Kidney epithelial cell (primary cell): ENCODE data around the gene MCAT. TPM values are rescaled to one million over a fixed set of nuclear protein-coding genes. Genes with fewer than 3 reads are reported as not detected.
A peak's percentile ranks its signal among the peaks of the same experiment; 100 is the strongest.

Experiments used
- DNase-seq: peaks from one replicate; pipeline ENCODE4 v3.0.0-alpha.2; 2010; ENCODE audit warnings: low read depth
- H3K27me3 ChIP-seq: 2 replicates; pipeline ENCODE4 v1.6.0; 2011; ENCODE audit warnings: low read length; ENCODE audit not compliant: control insufficient read depth, insufficient read depth
- H3K36me3 ChIP-seq: 2 replicates; pipeline ENCODE4 v1.5.1; 2011; ENCODE audit warnings: low read length; ENCODE audit not compliant: control insufficient read depth, insufficient read depth
- H3K4me3 ChIP-seq: 2 replicates; pipeline ENCODE4 v1.5.1; 2011; ENCODE audit warnings: low read depth, mild to moderate bottlenecking, control low read depth, low read length
- total RNA-seq: library from RNA; depleted of rRNA; stranded (reverse); fragments of >200 nt; gene quantifications from 2 replicates; pipeline ENCODE4 v1.2.3, GENCODE V29; 2015
- TF ChIP-seq, protein P1 (sequence below): IDR thresholded peaks from 2 replicates; pipeline ENCODE4 v1.5.1; 2011; ENCODE audit warnings: mild to moderate bottlenecking, moderate library complexity, low read length, control low read depth, inconsistent platforms; ENCODE audit not compliant: insufficient read depth, poor library complexity, severe bottlenecking

The MCAT gene
- total RNA-seq, 1 donor from 2014 or later: 32.8 TPM

DNA sequence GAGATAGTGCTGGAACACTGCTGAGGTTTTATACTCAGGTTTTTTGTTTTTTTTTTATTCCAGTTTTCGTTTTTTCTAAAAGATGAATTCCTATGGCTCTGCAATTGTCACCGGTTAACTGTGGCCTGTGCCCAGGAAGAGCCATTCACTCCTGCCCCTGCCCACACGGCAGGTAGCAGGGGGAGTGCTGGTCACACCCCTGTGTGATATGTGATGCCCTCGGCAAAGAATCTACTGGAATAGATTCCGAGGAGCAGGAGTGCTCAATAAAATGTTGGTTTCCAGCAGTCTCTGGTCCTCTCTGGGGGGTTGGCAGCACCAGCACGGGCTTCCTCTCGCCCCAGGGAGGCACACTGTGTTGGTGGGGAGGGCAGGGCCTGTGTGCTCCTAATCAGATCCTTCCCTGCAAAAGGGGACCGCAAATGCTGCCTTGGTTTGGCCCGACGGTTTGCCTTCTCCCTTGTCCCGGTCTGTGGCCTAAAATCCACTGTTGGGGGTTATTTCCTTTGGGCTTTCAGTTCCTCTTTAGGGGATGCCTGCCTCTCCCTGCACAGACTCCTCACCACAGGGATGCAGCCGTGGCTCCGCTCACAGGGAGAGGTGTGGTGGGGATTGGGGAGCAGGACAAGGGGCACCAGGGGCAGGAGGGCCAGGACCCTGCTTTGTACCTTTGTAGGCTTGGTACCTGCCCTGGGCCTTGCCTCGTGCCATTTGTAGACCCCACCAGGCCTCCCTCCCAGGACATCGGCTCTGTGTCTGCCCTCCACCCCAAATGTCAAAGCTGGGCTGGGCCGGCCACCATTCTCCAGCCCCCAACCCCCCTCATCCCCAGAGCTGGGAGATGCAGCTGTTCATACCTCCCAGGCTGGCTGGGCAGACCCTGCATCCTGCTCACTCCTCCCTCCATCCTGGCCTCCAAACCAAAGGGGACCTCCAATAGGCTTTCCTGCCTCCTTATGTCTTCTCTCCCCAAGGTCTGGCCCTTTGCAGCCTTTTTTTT, 13.5 kb downstream of the MCAT start:
- Histone ChIP-seq H3K36me3 (no peaks in the 10 kb centered on the region), H3K4me3 (no peak overlapping the region), H3K27me3 (no peaks in the 10 kb centered on the region)
- TF ChIP-seq, protein P1, sequence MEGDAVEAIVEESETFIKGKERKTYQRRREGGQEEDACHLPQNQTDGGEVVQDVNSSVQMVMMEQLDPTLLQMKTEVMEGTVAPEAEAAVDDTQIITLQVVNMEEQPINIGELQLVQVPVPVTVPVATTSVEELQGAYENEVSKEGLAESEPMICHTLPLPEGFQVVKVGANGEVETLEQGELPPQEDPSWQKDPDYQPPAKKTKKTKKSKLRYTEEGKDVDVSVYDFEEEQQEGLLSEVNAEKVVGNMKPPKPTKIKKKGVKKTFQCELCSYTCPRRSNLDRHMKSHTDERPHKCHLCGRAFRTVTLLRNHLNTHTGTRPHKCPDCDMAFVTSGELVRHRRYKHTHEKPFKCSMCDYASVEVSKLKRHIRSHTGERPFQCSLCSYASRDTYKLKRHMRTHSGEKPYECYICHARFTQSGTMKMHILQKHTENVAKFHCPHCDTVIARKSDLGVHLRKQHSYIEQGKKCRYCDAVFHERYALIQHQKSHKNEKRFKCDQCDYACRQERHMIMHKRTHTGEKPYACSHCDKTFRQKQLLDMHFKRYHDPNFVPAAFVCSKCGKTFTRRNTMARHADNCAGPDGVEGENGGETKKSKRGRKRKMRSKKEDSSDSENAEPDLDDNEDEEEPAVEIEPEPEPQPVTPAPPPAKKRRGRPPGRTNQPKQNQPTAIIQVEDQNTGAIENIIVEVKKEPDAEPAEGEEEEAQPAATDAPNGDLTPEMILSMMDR: no peak
- no peak for DNase-seq

DNA sequence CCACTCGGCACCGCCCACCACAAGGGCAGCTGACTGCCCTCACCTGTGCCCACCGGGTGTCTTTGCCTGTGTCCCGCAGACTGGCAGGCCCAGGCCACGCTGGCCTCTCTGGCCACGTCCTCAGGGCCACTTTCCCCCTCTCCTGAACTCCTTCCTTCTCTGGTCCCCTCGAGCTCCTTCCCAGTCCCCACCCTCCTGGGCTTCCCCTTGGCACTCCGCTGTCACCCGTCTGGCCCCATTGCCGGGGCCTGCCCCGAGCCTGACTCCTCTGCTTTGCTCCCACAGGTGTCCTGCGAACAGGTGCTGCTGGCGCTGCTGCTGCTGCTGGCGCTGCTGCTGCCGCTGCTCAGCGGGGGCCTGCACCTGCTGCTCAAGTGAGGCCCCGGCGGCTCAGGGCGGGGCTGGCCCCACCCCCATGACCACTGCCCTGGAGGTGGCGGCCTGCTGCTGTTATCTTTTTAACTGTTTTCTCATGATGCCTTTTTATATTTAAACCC, 14.2 kb downstream of the MCAT start:
- H3K36me3 ChIP-seq: no peaks in the 10 kb centered on the region
- TF ChIP-seq, protein P1: no peak
- DNase-seq: no peak
- no peak overlapping the region for H3K4me3 ChIP-seq
- H3K27me3 ChIP-seq: no peaks in the 10 kb centered on the region

DNA sequence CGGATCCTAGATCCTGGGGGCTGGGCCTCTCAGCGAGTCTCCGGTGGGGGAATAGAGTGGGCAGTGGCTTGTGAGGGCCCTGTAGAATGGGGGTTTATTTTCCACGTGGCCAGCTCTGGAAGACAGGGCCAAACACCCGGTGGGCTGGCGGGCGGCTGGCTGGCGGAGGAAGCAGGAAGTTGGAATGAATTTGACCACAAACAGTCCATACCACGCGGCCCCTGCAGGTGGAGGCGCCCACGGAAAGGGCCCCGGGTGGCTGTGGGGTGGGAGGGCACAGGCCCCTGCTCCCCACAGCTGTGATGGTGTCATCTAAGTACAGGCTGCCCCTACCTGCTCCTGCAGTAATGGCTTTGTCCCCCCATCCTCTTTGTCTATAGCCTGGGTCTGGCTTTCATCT, 15.1 kb downstream of the MCAT start:
- Histone ChIP-seq H3K4me3 (no peak overlapping the region), H3K36me3 (no peaks in the 10 kb centered on the region)

DNA sequence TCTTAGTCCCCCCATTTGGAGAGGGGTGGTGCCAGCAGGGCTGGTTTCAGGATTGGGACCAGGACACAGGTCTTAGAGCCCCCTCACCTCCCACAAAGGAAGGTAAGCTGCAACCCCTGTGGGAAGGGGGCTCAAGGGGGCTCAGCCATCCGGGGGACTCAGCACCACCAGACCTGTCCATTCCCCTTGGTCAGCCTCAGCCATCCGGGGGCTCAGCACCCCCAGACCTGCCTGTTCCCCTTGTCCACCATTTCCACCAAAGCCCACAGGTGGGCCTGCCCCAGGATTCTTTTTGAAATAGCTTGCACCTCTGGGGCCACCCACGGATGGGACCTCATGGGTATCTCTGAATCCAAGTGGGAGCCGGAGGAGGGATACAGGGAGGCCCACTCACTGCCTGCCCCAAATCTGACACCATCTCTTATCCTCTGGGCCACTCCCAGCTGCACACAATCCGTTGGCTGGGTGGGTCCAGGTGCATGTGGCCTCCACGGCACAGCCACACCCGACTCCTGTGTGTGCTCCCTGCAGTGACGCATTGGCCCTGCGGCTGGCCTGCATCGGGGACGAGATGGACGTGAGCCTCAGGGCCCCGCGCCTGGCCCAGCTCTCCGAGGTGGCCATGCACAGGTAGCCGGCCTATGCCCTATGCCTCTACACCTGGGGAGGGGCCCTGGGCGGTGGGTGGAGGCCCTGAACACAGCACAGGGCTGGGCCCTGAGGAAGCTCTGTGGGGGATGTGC, 15.9 kb downstream of the MCAT start:
- TF ChIP-seq, protein P1: no peak
- Histone ChIP-seq H3K27me3 (no peaks in the 10 kb centered on the region), H3K4me3 (no peak overlapping the region), H3K36me3 (no peaks in the 10 kb centered on the region)
- no peak for DNase-seq

More for the DNA sequence above, 15.1 kb downstream of the MCAT start:
- DNase-seq: no peak
- TF ChIP-seq, protein P1: no peak
- no peaks in the 10 kb centered on the region for H3K27me3 ChIP-seq

DNA sequence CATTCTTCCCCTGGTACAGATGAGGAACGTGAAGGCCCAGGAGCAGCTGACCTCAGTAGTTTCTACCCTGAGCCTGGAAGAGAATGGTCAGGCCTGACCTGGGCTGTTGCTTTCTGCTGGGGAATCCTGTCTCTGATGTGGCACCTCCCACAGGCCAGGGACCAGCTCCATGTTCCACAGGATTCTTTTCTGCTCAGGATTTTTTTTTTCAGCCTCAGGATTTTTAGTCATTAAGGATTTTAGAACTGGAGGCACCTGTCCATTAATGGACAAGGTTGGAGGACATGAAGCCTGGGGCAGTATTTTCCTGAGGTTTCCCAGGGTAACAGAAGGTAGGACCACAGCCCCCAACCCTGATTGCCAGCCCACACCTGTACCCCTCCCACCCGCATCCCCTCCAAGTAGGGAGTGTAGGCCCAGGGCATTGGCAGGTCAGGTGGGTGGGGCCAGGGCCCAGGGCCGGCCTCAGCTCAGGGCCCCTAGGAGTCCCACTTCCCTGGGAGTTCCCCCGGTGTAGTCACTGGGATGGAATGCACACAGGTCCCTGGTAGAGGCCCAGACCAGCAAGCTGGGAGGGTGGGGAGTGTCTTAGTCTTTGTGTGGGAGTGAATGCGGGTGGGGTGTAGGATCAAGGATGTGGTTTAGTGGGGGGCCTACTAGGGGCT, 16.6 kb downstream of the MCAT start:
- H3K27me3 ChIP-seq: no peaks in the 10 kb centered on the region
- TF ChIP-seq, protein P1: no peak
- no peaks in the 10 kb centered on the region for H3K36me3 ChIP-seq
- DNase-seq: peak; percentile 82
- no peak overlapping the region for H3K4me3 ChIP-seq
